ENCODE measurements around the gene ENTPD8. TPM values are rescaled to one million over a fixed set of nuclear protein-coding genes. Genes with fewer than 3 reads are reported as not detected.
A peak's percentile ranks its signal among the peaks of the same experiment; 100 is the strongest.

Gene ENTPD8
- total and polyA plus RNA-seq, 4 donors: 0.08 to 0.45 (median 0.21) TPM

DNA sequence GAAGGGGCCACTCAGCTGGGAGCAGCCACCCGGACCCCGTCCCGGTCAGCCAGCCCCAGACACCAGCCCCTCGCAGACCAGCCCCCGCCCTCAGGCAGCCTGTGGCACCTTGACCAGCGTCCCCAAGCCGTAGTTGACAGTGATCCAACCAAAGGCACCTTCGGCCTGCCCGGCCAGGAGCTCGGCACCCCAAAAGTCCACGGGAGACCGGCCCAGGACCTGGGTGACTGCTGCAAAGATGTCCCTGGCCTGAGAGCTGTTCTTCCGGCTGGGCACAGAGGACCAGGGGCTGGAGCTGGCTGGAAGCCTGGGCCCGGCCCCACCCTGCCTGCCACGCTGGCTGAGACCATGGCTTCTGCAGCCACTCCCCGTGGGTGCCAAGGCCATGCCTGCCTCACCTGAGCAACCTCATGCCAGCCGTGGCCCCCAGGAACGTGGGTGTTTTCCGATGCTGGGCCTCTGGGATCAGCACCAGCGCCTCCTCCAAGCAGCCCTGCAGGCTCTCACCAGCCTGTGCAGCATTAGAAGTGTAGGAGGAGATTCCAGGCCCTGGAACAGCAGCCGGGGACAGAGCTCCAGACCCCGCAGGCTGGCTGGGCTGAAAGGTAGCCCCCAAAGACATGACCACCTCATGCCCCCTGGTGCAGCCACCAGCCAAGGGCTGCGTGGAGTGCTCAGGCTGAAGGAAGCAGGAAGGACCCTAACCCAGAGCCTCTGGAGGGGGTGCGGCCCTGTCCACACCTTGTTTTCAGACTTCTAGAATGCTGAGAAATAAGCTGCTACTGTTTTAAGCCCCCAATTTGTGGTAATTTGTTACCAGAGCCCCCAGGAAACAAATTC, 4.2 kb downstream of the ENTPD8 start:
- DNase-seq (no peak), ATAC-seq (ENCODE audit: insufficient read depth, low FRiP score) (no peak)
- H3K36me3 ChIP-seq (ENCODE audit: control insufficient read depth in 4 of 4, insufficient read depth in 4 of 4, low read length in 4 of 4): no peaks in the 10 kb centered on the region
- H3K27ac ChIP-seq (ENCODE audit: low read depth in 1 of 2, low read length in 1 of 2): no peak overlapping the region
- no peak overlapping the region for H3K9ac ChIP-seq (ENCODE audit: insufficient read depth in 1 of 2, low read length in 2 of 2)
- H3K27me3 ChIP-seq (ENCODE audit: control insufficient read depth in 3 of 3, insufficient read depth in 3 of 3, low read length in 2 of 3): no peaks in the 10 kb centered on the region
- no peak overlapping the region for H3K4me3 ChIP-seq
- TF ChIP-seq, protein P1, sequence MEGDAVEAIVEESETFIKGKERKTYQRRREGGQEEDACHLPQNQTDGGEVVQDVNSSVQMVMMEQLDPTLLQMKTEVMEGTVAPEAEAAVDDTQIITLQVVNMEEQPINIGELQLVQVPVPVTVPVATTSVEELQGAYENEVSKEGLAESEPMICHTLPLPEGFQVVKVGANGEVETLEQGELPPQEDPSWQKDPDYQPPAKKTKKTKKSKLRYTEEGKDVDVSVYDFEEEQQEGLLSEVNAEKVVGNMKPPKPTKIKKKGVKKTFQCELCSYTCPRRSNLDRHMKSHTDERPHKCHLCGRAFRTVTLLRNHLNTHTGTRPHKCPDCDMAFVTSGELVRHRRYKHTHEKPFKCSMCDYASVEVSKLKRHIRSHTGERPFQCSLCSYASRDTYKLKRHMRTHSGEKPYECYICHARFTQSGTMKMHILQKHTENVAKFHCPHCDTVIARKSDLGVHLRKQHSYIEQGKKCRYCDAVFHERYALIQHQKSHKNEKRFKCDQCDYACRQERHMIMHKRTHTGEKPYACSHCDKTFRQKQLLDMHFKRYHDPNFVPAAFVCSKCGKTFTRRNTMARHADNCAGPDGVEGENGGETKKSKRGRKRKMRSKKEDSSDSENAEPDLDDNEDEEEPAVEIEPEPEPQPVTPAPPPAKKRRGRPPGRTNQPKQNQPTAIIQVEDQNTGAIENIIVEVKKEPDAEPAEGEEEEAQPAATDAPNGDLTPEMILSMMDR (IDR thresholded peaks at IDR 0.05; ENCODE audit: control extremely low read depth, extremely low read depth): no peak
- no peaks in the 10 kb centered on the region for H3K9me3 ChIP-seq (ENCODE audit: control insufficient read depth in 4 of 4, insufficient read depth in 3 of 4, low read length in 3 of 4)
- 79 to 88% methylated on average over 24 of the region's 24 CpGs for WGBS, 2 donors
- peaks cover 0 to 10% (median 0%) of the 10 kb centered on the region in 5 donors for H3K4me1 ChIP-seq (ENCODE audit: control insufficient read depth in 5 of 5, insufficient read depth in 5 of 5, low read length in 5 of 5)

DNA sequence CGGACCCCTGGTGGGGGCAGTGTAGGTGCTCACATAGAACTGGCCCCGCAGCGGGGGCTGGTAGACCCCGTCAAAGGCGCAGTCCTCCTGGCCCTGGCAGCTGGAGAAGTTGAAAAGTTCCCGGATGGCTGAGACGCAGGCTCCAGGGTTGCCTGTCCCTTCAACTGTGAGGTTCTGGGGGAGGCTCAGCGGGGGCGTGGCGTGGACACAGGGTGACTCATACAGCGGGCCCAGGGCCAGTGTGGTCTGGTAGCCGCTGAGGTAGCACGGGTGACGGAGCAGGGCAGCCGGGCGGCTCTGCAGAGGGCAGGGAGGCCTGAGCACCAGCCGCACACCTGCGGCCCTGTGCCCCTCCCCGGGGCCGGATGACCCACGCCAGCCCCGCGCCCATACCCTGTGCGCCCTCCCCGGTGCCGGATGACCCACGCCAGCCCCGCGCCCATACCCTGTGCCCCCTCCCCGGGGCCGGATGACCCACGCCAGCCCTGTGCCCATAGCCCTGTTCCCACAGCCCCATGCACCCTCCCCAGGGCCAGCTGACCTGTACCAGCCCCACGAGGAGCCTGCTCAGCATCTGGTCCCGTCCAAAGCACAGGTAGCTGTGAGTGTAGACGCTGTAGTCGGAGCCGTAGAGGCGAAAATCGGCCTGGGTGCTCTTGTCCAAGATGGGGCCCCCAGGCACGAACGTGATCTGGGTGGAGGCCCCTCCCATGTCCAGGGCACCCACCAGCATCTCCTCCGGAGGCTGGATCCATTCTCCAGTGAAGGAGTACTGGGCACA, 5.0 kb downstream of the ENTPD8 start:
- no peaks in the 10 kb centered on the region for H3K9me3 ChIP-seq (ENCODE audit: control insufficient read depth in 4 of 4, insufficient read depth in 3 of 4, low read length in 3 of 4)
- H3K27me3 ChIP-seq (ENCODE audit: control insufficient read depth in 3 of 3, insufficient read depth in 3 of 3, low read length in 2 of 3): no peaks in the 10 kb centered on the region
- H3K9ac ChIP-seq (ENCODE audit: insufficient read depth in 1 of 2, low read length in 2 of 2): no peak overlapping the region
- H3K36me3 ChIP-seq (ENCODE audit: control insufficient read depth in 4 of 4, insufficient read depth in 4 of 4, low read length in 4 of 4): no peaks in the 10 kb centered on the region
- H3K4me3 ChIP-seq: no peak overlapping the region
- no peak overlapping the region for H3K27ac ChIP-seq (ENCODE audit: low read depth in 1 of 2, low read length in 1 of 2)
- WGBS, 2 donors: 65 to 84% methylated on average over 42 of the region's 42 CpGs
- peak; percentile 84 for ATAC-seq (ENCODE audit: insufficient read depth, low FRiP score)
- no peak for DNase-seq
- H3K4me1 ChIP-seq (ENCODE audit: control insufficient read depth in 5 of 5, insufficient read depth in 5 of 5, low read length in 5 of 5): peaks cover 0 to 8% (median 0%) of the 10 kb centered on the region in 5 donors
- TF ChIP-seq, protein P1 (IDR thresholded peaks at IDR 0.05; ENCODE audit: control extremely low read depth, extremely low read depth): no peak

DNA sequence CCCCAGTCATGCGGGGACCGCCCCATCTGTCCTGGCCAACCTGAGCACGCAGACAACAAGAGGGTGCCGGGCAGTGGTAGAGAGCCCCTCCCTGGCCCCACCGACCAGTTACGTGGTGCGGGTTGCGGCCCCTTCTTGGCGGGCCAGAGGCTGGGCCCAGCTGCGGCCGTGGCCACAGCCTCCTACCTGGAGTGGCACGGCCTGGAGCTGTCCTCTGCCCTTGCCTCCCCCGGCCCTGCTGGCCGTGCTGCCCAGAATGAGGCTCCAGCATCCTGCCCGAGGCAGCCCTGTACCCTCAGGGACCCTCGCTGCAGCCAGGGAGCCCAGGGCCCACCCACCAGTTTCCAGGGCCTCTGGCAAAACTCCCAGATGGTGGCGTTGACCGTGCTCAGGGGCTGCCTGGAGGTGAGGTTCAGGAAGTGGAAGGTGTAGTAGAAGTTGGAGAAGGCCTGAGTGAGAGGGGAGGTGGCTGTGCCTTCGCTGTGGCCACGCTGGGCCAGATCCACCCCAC, 5.7 kb downstream of the ENTPD8 start:
- peaks cover 0 to 8% (median 0%) of the 10 kb centered on the region in 5 donors for H3K4me1 ChIP-seq (ENCODE audit: control insufficient read depth in 5 of 5, insufficient read depth in 5 of 5, low read length in 5 of 5)
- H3K27ac ChIP-seq (ENCODE audit: low read depth in 1 of 2, low read length in 1 of 2): no peak overlapping the region
- ATAC-seq (ENCODE audit: insufficient read depth, low FRiP score) (no peak), DNase-seq (no peak)
- WGBS, 2 donors: 76 to 78% methylated on average over 14 to 20 of the region's 20 CpGs
- no peak overlapping the region for H3K4me3 ChIP-seq
- H3K9ac ChIP-seq (ENCODE audit: insufficient read depth in 1 of 2, low read length in 2 of 2): no peak overlapping the region
- H3K36me3 ChIP-seq (ENCODE audit: control insufficient read depth in 4 of 4, insufficient read depth in 4 of 4, low read length in 4 of 4): no peaks in the 10 kb centered on the region
- TF ChIP-seq, protein P1 (IDR thresholded peaks at IDR 0.05; ENCODE audit: control extremely low read depth, extremely low read depth): no peak
- H3K27me3 ChIP-seq (ENCODE audit: control insufficient read depth in 3 of 3, insufficient read depth in 3 of 3, low read length in 2 of 3): no peaks in the 10 kb centered on the region
- no peaks in the 10 kb centered on the region for H3K9me3 ChIP-seq (ENCODE audit: control insufficient read depth in 4 of 4, insufficient read depth in 3 of 4, low read length in 3 of 4)

Data from lung (tissue), 12 donors.